ENCODE data around the gene LRP6. TPM values are rescaled to one million over a fixed set of nuclear protein-coding genes. Genes with fewer than 3 reads are reported as not detected.

The LRP6 gene
- total and polyA plus RNA-seq, 2 experiments from 2014 or later: 29.1 to 73.8 TPM

DNA sequence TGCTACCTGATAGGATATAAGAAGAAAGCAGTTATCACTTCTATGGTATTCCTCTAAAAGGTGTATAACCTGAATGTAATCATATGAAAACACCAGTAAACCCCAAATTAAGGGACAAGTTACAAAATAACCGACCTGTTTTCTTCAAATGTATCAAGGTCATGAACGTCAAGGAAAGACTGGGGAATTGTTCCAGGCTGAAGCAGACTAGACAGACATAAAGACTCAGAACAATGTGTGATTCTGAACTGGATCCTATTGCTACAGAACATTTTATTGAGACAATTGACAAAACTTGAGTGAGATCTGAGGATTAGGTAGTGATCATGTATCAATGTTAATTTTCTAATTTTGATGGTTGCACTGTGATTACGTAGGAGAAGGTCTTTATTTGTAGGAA, 15.4 kb upstream of the LRP6 start:
- Mint-ChIP-seq H3K27me3 (ENCODE audit: insufficient read depth, low read depth, poor library complexity) (peaks cover 6% of the 10 kb centered on the region), H3K4me1 (peaks cover 32% of the 10 kb centered on the region), H3K36me3 (ENCODE audit: low read depth) (no peaks in the 10 kb centered on the region), H3K4me3 (no peak overlapping the region), H3K9me3 (peaks cover 2% of the 10 kb centered on the region; the same call in 1 of the 3 replicates), H3K27ac (no peak overlapping the region; the same call in 1 of the 2 replicates)
- Histone ChIP-seq H3K4me3 (no peak overlapping the region), H2AFZ (no peak overlapping the region), H3K4me2 (no peak overlapping the region), H3K79me2 (replicated peaks; ENCODE audit: insufficient read depth) (no peaks in the 10 kb centered on the region), H3K4me1 (ENCODE audit: insufficient read depth) (peaks cover 26% of the 10 kb centered on the region), H3K27me3 (ENCODE audit: insufficient read depth) (no peaks in the 10 kb centered on the region), H4K20me1 (replicated peaks; ENCODE audit: insufficient read depth) (no peaks in the 10 kb centered on the region), H3K27ac (ENCODE audit: low read depth) (no peak overlapping the region), H3K36me3 (ENCODE audit: insufficient read depth) (no peaks in the 10 kb centered on the region), H3K9me2 (ENCODE audit: insufficient read depth) (no peaks in the 10 kb centered on the region), H3F3A (replicated peaks; ENCODE audit: low read depth) (no peaks in the 10 kb centered on the region)
- TF ChIP-seq, protein P1, sequence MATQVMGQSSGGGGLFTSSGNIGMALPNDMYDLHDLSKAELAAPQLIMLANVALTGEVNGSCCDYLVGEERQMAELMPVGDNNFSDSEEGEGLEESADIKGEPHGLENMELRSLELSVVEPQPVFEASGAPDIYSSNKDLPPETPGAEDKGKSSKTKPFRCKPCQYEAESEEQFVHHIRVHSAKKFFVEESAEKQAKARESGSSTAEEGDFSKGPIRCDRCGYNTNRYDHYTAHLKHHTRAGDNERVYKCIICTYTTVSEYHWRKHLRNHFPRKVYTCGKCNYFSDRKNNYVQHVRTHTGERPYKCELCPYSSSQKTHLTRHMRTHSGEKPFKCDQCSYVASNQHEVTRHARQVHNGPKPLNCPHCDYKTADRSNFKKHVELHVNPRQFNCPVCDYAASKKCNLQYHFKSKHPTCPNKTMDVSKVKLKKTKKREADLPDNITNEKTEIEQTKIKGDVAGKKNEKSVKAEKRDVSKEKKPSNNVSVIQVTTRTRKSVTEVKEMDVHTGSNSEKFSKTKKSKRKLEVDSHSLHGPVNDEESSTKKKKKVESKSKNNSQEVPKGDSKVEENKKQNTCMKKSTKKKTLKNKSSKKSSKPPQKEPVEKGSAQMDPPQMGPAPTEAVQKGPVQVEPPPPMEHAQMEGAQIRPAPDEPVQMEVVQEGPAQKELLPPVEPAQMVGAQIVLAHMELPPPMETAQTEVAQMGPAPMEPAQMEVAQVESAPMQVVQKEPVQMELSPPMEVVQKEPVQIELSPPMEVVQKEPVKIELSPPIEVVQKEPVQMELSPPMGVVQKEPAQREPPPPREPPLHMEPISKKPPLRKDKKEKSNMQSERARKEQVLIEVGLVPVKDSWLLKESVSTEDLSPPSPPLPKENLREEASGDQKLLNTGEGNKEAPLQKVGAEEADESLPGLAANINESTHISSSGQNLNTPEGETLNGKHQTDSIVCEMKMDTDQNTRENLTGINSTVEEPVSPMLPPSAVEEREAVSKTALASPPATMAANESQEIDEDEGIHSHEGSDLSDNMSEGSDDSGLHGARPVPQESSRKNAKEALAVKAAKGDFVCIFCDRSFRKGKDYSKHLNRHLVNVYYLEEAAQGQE (IDR thresholded peaks at IDR 0.05; ENCODE audit: unreplicated experiment): no peak
- TF ChIP-seq POLR2AphosphoS5 (IDR thresholded peaks at IDR 0.05; ENCODE audit: low read depth) (no peak), ZNF114 (CRISPR knock-in tag; IDR thresholded peaks at IDR 0.05) (no peak), JUNB (IDR thresholded peaks at IDR 0.05; ENCODE audit: unreplicated experiment) (no peak), NANOG (IDR thresholded peaks at IDR 0.05; ENCODE audit: borderline replicate concordance) (no peak), EZH2phosphoT487 (IDR thresholded peaks at IDR 0.05; ENCODE audit: unreplicated experiment) (no peak), STAT1 (IDR thresholded peaks at IDR 0.05; ENCODE audit: unreplicated experiment) (no peak), CREB1 (CRISPR knock-in tag; IDR thresholded peaks at IDR 0.05; ENCODE audit: low read depth) (no peak), ZNF331 (CRISPR knock-in tag; IDR thresholded peaks at IDR 0.05; ENCODE audit: low read depth) (no peak), EZH2 (IDR thresholded peaks at IDR 0.05; ENCODE audit: low read depth, unreplicated experiment) (no peak)
- TF ChIP-seq, protein P2, sequence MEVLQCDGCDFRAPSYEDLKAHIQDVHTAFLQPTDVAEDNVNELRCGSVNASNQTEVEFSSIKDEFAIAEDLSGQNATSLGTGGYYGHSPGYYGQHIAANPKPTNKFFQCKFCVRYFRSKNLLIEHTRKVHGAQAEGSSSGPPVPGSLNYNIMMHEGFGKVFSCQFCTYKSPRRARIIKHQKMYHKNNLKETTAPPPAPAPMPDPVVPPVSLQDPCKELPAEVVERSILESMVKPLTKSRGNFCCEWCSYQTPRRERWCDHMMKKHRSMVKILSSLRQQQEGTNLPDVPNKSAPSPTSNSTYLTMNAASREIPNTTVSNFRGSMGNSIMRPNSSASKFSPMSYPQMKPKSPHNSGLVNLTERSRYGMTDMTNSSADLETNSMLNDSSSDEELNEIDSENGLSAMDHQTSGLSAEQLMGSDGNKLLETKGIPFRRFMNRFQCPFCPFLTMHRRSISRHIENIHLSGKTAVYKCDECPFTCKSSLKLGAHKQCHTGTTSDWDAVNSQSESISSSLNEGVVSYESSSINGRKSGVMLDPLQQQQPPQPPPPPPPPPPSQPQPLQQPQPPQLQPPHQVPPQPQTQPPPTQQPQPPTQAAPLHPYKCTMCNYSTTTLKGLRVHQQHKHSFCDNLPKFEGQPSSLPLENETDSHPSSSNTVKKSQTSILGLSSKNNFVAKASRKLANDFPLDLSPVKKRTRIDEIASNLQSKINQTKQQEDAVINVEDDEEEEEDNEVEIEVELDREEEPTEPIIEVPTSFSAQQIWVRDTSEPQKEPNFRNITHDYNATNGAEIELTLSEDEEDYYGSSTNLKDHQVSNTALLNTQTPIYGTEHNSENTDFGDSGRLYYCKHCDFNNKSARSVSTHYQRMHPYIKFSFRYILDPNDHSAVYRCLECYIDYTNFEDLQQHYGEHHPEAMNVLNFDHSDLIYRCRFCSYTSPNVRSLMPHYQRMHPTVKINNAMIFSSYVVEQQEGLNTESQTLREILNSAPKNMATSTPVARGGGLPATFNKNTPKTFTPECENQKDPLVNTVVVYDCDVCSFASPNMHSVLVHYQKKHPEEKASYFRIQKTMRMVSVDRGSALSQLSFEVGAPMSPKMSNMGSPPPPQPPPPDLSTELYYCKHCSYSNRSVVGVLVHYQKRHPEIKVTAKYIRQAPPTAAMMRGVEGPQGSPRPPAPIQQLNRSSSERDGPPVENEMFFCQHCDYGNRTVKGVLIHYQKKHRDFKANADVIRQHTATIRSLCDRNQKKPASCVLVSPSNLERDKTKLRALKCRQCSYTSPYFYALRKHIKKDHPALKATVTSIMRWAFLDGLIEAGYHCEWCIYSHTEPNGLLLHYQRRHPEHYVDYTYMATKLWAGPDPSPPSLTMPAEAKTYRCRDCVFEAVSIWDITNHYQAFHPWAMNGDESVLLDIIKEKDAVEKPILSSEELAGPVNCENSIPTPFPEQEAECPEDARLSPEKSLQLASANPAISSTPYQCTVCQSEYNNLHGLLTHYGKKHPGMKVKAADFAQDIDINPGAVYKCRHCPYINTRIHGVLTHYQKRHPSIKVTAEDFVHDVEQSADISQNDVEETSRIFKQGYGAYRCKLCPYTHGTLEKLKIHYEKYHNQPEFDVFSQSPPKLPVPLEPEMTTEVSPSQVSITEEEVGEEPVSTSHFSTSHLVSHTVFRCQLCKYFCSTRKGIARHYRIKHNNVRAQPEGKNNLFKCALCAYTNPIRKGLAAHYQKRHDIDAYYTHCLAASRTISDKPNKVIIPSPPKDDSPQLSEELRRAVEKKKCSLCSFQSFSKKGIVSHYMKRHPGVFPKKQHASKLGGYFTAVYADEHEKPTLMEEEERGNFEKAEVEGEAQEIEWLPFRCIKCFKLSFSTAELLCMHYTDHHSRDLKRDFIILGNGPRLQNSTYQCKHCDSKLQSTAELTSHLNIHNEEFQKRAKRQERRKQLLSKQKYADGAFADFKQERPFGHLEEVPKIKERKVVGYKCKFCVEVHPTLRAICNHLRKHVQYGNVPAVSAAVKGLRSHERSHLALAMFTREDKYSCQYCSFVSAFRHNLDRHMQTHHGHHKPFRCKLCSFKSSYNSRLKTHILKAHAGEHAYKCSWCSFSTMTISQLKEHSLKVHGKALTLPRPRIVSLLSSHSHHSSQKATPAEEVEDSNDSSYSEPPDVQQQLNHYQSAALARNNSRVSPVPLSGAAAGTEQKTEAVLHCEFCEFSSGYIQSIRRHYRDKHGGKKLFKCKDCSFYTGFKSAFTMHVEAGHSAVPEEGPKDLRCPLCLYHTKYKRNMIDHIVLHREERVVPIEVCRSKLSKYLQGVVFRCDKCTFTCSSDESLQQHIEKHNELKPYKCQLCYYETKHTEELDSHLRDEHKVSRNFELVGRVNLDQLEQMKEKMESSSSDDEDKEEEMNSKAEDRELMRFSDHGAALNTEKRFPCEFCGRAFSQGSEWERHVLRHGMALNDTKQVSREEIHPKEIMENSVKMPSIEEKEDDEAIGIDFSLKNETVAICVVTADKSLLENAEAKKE (CRISPR knock-in tag; IDR thresholded peaks at IDR 0.05): no peak
- TF ChIP-seq, protein P3, sequence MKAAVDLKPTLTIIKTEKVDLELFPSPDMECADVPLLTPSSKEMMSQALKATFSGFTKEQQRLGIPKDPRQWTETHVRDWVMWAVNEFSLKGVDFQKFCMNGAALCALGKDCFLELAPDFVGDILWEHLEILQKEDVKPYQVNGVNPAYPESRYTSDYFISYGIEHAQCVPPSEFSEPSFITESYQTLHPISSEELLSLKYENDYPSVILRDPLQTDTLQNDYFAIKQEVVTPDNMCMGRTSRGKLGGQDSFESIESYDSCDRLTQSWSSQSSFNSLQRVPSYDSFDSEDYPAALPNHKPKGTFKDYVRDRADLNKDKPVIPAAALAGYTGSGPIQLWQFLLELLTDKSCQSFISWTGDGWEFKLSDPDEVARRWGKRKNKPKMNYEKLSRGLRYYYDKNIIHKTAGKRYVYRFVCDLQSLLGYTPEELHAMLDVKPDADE (IDR thresholded peaks at IDR 0.05): no peak
- TF ChIP-seq, protein P4, sequence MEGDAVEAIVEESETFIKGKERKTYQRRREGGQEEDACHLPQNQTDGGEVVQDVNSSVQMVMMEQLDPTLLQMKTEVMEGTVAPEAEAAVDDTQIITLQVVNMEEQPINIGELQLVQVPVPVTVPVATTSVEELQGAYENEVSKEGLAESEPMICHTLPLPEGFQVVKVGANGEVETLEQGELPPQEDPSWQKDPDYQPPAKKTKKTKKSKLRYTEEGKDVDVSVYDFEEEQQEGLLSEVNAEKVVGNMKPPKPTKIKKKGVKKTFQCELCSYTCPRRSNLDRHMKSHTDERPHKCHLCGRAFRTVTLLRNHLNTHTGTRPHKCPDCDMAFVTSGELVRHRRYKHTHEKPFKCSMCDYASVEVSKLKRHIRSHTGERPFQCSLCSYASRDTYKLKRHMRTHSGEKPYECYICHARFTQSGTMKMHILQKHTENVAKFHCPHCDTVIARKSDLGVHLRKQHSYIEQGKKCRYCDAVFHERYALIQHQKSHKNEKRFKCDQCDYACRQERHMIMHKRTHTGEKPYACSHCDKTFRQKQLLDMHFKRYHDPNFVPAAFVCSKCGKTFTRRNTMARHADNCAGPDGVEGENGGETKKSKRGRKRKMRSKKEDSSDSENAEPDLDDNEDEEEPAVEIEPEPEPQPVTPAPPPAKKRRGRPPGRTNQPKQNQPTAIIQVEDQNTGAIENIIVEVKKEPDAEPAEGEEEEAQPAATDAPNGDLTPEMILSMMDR (conservative IDR thresholded peaks at IDR 0.05; ENCODE audit: low read depth in 2 of 2): no peak
- DNase-seq (ENCODE audit: low spot score) (no peak), ATAC-seq (no peak)
